GM21825 (cell line): ENCODE measurements around the gene FAM83C.
"Not testable (repeated sequence)": the region's sequence is repeated elsewhere in the genome, so short reads cannot be mapped to it uniquely, and the experiment has no call there.

Source experiments
- ATAC-seq: cut with Tn5 transposase; IDR thresholded peaks from one replicate; pipeline ENCODE4 v1.9.1; 2021; ENCODE audit warnings: mild to moderate bottlenecking, moderate library complexity; ENCODE audit not compliant: unreplicated experiment

The FAM83C gene

DNA sequence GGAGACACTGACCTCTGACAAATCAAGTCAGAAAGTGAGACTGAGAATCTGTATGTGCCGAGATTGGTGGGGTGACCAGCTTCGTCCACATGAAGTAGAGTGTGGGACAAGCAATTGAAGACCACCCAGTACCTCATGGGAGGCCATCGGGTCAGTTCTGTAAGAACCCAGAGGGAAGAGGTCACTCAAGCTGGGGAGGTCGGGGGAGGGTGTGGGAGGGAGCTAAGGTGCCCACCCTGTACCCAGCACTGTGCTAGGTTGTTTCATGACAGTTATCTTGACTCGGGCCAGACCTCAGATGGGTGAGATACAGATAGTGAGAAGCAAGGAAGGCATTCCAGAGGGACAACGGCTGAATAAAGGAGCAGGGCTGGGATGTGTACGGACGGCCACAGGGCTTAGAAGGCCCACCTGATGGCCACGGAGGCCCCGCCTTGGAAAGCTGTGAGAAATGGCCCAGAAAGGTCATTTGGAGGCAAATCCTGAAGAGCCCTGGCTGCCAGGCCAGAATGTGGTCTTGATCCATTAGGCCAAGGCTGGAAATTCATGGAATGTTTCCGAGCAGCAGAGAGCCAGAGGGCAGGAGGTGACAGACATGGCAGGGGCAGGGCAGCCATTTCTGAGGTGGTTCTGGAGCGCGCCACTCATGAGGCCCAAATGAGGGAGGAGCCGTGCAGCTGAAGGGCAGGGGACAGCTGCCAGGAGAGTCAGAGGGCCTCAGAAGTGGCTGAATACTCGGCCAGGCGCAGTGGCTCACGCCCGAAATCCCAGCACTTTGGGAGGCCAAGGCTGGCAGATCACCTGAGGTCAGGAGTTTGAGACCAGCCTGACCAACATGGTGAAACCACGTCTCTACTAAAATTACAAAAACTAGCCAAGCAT, 22.0 kb downstream of the FAM83C start:
- ATAC-seq: no peak

DNA sequence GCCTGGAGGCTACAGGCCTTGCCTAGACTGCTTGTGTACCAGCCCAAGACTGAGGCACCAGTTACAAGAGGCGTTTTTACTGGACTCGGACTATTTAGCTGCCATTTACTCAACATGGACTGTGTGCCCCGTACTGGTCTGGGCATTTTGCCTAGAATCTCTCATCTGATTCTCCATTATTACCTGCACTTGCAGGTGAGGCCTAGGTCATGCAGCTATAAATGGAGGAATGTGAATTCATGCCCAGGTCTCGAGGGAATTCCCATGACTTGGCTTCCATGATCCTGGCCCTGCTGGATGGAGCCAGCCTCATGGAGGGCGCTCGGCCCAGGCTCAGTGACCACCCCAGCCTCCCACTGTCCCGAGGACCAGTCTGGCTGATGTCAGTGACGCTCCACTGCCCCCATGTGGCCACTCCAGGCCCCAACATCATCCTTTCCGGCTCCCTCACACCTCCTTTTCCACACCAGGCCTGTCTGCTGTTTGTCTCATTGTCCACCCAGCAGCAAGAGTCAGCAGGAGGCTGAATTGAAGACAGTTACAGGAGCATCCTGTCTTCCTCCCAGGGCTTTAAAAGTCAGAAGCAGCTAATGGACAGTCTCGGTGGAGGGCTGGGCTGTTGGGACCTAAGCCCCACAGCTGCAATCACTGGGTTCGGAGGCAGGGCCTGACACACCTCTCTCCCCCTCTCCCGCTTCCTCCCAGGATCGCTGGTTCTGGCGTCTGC, 23.0 kb downstream of the FAM83C start:
- ATAC-seq: no peak

DNA sequence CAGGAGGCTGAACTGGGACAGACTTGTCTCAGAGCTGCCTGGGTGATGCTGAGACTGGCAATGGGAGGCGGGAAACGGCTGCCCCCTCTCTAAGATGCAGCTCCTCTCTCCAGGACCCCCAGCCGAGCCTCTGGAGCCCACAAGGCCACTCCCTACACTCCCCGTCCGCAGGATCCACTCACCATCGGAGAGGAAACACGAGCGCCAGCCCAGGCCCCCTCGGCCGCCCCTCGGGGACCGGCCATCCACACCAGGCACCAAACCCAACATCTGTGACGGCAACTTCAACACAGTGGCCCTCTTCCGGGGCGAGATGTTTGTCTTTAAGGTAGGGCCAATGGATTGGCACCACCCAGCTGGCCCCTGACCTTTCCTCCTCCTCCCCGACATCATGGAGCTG, 25.1 kb downstream of the FAM83C start:
- ATAC-seq: no peak

DNA sequence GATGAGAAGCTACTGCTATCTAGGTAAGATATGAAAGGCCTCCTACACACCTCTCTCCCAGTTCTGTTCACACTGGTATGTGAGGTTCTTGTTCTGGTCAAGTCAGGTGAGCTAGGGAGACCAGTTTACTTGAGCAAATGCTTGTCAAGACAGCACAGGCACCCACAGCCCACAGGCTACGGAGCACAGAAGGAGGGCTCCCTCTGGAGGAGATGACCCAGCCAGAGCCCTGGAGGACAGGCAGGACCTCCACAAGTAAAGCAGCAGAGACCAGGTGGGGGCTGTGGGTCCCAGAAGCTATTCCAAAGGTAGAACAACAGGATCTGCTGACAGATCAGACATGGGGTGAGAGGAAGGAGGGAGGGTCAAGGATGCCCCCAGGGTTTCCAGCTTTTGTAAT, 27.5 kb downstream of the FAM83C start:
- no peak for ATAC-seq

DNA sequence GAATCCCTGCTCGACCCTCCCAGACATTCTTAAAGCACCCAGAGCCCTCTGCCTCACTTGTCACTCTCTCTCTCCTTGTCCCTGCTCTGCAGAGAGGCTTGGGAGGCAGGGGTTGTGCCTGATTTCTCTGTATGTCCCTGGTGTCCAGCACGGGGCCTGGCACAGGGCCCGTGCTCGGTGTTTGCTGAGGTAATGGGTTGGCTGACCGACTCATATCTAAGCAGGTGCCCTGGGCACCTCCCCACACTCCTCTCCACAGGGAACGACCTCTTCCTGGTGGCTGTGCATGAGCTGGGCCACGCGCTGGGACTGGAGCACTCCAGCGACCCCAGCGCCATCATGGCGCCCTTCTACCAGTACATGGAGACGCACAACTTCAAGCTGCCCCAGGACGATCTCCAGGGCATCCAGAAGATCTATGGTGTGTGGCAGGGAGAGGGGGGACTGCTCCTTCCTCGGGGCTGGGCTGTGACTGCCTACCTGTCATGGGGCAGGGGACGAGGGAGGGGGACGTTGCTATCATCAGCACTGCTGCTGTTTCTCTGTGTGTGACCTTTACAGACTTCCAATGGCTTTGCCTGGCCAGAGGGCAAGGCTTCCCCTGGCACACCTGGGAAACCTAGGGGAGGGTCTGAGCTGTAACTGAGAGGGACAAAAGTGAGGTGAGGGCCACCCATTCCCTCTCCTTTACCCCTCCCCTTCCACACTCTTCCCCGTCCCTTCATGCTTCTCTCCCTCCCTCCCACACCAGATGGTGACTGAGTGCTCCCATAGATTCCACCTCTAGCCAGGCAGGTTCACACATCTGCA, 28.5 kb downstream of the FAM83C start:
- ATAC-seq: no peak

DNA sequence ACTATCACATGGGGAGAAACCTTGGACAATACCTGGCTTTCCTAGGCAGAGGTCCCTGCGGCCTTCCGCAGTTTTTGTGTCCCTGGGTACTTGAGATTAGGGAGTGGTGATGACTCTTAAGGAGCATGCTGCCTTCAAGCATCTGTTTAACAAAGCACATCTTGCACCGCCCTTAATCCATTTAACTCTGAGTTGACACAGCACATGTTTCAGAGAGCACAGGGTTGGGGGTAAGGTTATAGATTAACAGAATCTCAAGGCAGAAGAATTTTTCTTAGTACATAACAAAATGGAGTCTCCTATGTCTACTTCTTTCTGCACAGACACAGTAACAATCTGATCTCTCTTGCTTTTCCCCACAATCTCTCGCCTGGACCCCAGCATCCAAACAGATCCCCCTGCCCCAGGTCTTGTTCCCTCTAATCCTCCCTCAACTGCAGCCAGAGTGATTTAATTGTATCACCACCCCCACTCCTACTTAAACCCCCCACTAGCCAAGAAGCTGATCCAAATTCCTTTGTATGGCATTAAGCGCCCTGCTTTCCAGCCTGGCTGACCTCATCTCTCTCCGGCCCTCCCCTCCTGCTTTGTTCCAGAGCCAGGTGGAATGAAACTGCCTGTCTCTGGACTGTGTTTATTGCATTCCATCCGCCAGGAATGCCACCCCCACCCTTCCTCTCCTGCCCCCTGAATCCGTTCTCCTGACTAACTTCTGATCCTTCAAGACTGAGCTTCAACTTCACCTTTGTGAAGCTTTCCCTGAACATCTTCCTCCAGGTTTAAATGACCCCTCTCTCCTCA, 29.3 kb downstream of the FAM83C start:
- not testable (repeated sequence) for ATAC-seq

DNA sequence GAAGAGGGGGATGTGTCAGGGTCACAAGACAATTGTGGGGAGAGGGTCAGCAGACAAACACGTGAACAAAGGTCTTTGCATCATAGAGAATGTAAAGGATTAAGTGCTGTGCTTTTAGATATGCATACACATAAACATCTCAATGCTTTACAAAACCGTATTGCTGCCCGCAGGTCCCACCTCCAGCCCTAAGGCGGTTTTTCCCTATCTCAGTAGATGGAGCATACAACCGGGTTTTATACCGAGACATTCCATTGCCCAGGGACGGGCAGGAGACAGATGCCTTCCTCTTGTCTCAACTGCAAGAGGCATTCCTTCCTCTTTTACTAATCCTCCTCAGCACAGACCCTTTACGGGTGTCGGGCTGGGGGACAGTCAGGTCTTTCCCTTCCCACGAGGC, 29.9 kb downstream of the FAM83C start:
- ATAC-seq: not testable (repeated sequence)

DNA sequence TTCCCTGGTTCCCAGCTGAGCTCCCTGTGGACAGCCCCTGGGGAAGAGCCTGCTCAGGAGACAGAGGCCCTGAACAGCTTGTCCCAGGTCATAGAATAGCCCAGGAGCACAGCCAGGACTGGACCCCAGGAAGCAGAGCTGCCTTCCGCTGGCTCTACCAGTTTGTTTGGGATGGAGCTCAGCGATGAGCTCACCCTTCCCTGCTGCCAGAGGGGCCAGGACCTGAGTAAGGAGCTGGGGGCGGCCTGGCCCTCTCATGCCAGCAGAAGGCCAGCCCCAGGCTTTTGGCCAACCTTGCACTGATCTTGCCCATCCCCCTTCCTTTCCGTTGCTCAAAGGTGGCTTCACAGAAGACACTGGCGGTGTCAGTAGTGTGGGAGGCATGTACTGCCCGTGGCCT, 31.8 kb downstream of the FAM83C start:
- no peak for ATAC-seq

DNA sequence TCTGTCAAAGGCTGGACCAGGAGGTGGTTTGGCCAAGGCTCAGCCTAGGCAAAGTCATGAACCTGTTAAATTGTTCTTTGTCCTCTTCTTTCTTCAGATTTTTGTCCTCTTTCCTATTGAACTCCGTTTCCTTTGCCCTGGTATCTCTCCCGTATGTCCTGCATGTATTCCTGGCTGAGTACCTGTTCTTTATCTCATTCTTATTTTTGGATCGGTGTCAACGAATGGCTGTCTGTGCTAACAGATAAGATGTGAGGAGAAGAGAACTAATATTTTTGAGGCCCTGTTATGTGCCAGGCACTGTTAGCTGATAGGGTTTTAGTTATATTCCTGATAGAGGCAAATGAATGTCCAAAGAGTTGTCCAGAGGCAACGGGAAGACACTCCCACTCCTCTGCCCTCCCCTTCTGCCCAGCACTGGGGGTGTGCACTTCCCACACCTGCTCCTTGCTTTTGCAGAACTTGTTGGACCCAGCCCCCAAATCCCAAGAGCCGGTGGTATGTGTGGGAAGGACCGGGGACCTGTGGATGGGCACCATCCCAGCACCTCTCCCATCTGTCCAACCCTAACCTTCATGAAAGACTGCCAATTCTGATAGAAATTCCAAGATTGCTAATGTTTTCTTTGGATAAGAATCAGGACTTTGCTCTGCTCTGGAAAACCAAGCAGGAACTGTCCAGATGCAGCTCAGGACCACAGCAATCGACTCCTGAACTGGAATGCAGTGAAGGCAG, 34.9 kb downstream of the FAM83C start:
- no peak for ATAC-seq

DNA sequence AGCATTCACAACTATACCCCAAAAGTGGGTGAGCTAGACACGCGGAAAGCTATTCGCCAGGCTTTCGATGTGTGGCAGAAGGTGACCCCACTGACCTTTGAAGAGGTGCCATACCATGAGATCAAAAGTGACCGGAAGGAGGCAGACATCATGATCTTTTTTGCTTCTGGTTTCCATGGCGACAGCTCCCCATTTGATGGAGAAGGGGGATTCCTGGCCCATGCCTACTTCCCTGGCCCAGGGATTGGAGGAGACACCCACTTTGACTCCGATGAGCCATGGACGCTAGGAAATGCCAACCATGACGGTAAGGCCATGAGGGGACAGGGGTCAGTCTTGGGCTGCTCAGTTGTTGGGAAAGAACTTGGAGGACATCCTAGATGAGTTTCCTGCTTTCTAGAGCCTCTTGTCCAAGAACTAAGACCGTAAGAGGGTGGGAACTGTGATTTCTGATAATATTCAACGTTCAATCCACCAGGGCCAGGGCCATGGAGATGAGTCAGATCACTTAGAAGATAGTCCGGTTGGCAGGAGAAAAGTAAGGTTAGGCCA, 37.7 kb downstream of the FAM83C start:
- ATAC-seq: no peak

DNA sequence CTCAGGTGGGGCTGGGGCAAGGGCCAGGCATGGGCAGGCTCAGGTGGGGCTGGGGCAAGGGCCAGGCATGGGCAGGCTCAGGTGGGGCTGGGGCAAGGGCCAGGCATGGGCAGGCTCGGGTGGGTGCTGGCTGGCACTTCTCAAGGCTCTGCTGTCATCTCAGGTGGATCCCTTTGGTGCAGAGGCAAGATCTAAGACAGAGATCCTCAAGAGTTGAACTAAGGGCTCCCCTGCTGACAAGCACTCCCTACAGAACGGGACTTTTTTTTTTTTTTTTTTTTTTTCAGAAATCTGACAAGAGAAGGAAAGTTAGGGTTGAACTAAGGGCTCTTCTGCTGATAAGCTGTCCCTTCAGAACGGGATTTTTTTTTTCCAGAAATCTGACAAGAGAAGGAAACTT, 39.2 kb downstream of the FAM83C start:
- no peak for ATAC-seq

DNA sequence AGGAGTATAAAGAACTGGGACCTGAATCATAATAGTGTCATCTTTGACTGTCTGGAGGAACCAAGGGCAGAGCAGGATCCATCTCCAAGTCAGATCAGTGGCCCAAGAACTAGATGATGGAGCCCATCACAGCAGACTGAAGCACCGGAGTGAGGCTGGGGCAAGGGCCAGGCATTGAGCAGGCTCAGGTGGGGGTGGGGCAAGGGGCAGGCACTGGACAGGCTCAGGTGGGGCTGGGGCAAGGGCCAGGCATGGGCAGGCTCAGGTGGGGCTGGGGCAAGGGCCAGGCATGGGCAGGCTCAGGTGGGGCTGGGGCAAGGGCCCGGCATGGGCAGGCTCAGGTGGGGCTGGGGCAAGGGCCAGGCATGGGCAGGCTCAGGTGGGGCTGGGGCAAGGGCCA, 39.6 kb downstream of the FAM83C start:
- not testable (repeated sequence) for ATAC-seq

DNA sequence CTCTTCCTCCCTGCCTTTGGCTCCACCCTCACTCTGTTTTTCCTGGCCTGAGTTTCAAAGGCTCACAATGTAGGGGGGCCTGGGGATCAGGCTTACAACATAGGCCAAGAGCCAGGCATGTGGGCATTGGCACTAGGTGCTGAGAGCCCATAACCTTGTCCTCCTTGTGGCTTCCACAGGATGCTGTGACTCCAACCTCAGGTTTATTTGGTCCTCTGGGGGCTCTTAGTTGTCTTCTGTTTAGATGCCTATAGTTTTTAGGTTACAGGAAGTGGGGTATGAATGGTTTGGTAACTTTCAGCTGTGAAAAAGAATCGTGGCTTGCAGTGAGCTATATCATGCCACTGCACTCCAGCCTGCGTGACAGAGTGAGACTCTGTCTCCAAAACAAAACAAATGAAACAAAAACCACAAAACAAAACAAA, 40.2 kb downstream of the FAM83C start:
- ATAC-seq: peak; percentile 83

DNA sequence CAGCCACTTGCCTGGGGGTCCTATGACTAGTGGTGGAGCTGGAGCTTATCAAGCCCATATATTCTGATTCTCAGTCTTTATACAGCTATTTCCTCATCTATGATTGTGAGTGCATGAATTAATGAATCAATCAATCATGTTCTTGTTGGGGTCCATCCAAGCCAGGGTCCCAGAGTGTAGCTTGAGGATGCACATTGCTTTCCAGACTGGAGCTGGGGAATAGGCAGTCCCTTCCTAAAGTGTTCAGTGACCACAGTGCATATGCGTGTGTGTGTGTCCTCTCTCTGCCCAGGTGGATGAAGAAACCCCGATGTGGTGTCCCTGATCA, 40.6 kb downstream of the FAM83C start:
- no peak for ATAC-seq

DNA sequence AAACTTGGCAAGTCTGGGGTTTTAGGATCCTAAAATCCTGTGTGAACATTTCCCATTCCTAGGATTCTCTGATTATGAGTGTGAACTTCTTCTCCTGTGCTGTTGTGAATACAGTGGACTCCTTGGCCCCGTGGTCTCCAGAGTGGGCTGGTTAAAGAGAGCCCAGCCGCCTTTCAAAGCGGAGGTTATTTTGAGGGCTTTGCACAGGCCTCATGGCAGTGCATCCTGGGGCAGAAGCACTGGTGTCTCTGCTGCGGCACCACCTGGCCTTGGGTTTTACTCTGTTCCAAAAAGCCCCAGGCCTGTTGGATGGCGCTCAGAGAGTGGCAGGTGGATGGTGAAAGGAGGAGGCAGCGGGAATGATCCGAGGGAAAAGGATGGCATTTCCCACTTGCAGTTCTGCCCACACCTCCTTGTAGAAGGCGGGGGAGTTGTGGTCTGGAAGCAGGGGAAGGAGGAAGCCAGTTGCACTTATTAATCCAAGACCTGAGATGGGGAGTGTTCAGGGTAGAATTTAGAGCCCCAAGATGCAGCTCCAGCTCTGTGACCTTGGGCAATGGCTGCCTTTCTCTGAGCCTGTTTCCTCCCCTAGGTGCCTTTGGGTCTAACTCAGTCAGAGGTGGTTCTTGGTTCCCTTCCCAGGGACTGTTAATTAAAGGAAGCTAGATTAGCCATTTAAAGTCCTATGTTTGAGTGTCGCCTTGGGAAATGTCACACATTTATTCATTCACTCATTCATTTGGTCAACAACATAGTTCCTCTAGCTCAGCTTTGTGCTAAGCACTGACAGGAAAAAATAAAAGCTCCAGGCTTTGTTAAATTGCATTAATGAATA, 43.4 kb downstream of the FAM83C start:
- no peak for ATAC-seq

DNA sequence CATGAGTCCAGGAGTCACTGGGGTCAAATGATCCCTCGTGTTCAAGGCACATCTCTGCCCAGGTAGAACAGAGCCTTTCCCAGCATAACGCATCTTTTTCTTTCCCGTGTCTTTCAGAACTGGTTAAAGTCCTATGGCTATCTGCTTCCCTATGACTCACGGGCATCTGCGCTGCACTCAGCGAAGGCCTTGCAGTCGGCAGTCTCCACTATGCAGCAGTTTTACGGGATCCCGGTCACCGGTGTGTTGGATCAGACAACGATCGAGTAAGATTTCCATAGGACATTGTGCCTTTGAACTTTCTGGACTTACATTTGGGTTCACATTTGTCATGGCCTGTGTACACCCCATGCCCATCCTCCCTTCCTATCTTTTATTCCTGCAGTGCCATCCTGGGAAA, 45.5 kb downstream of the FAM83C start:
- ATAC-seq: no peak

DNA sequence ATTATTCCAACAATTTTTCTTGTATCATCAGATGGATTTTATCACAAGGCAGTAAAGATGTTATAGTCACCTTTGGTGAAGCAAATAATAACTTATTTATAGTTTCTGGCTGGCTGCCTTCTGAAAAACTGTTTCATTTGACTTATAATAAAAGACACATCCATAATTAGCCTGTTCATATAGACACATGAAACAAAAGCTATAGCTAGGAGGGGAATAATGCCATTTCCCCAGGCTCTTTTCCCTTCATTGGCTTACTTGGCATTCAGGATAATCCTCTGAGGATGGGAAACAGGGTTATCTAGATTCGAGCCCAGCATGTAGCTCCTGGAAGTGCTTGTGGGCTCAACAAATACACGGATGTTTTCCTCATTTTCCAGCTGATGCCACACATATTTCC, 48.2 kb downstream of the FAM83C start:
- ATAC-seq: no peak

DNA sequence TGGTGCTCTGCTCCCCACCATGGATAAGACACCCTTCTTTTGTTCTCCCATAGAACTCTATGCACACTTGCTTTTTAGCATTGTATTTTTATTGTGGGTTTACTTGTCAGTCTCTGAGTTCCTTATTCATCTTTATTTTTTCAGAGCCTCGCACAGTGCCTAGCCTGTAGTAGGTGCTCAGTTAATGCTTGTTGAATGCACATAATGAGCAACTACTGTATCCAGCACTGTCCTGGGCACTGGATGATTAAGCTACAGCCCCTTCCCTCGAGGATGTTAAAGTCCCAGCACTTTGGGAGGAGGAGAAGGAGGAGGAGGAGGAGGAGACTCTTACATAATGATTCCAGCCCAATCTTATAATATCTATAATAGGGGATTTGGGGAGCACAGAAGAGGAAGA, 48.9 kb downstream of the FAM83C start:
- no peak for ATAC-seq

DNA sequence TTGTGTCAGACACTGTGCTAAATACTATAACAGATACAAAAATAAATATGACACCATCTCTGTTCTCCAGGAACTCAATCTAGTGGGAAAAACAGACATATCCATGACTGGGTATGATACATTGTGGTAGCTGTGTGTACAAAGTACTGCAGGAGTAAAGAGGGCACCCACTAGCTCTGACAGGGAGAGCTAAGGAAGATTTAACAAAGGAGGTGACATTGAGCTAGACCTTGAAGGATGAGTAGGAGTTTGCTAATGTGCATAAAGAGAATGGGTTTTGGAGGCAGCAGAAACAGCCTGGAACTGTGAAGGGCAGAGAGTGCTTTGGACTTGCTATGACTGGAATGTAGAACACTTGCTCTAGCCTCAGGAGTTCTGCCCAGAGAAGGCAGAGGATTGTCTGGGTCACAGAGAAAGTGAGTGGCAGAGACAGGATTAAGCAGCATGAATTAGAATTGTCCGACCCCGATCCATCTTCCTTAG, 51.4 kb downstream of the FAM83C start:
- no peak for ATAC-seq
